Measurements from ENCODE around the gene ADRM1.

DNA sequence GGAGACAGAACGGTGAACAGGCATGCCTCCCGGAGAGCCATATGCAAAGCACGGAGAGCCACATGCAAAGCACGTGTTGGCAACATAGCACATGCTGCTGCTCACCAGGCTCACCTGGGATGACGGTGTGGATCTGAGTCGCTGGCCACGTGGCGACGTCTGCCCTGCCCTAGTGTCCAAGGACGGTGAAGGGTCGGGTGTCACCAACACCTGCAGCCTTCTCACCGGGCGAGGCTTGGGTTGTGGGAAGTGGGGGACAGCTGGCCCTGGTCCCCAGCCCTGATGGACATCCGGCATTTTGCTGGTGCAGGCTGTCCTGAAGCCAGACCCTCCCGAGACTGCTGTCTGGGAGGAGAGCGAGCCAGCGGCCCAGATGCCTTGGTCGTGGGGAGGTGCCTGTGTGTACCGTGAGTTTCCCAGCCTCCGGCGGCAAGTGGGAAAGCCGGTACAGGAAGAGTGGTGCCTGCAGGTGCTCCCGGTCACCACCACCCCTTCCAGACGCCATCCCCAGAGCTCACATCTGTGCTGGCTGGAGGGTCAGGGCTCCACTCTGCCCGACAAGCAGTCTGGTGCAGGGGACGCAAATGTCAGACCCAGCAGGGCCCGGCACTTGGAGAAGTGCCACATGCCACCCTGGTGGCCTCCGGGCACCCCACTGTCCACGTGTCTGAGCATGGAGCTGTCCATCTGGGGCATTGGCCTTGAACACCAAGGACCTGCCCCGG lies 5.9 kb upstream of the ADRM1 start:
- TF ChIP-seq CTCF (IDR thresholded peaks at IDR 0.05) (no peak), NR2C2 (CRISPR knock-in tag; IDR thresholded peaks at IDR 0.05) (no peak), MAX (CRISPR knock-in tag; IDR thresholded peaks at IDR 0.05) (no peak), TP53 (CRISPR knock-in tag; IDR thresholded peaks at IDR 0.05) (no peak), NFE2L1 (CRISPR knock-in tag; IDR thresholded peaks at IDR 0.05) (no peak), AFF4 (CRISPR knock-in tag; IDR thresholded peaks at IDR 0.05; ENCODE audit: borderline replicate concordance) (no peak), HMGXB4 (CRISPR knock-in tag; IDR thresholded peaks at IDR 0.05) (no peak), SP1 (CRISPR knock-in tag; conservative IDR thresholded peaks at IDR 0.05) (no peak), ATF1 (CRISPR knock-in tag; IDR thresholded peaks at IDR 0.05) (no peak), CREB1 (CRISPR knock-in tag; IDR thresholded peaks at IDR 0.05) (no peak), FOXP1 (CRISPR knock-in tag; IDR thresholded peaks at IDR 0.05; ENCODE audit: borderline replicate concordance) (no peak), GABPB1 (CRISPR knock-in tag; IDR thresholded peaks at IDR 0.05) (no peak)
- TF ChIP-seq, protein P1, sequence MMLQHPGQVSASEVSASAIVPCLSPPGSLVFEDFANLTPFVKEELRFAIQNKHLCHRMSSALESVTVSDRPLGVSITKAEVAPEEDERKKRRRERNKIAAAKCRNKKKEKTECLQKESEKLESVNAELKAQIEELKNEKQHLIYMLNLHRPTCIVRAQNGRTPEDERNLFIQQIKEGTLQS (CRISPR knock-in tag; conservative IDR thresholded peaks at IDR 0.05) = no peak
- TF ChIP-seq, protein P2, sequence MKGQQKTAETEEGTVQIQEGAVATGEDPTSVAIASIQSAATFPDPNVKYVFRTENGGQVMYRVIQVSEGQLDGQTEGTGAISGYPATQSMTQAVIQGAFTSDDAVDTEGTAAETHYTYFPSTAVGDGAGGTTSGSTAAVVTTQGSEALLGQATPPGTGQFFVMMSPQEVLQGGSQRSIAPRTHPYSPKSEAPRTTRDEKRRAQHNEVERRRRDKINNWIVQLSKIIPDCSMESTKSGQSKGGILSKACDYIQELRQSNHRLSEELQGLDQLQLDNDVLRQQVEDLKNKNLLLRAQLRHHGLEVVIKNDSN (CRISPR knock-in tag; IDR thresholded peaks at IDR 0.05) = no peak
